Neuronal stem cell (in vitro differentiated cells): ENCODE measurements around the gene SORBS2.

Experiments used
- DNase-seq: peaks from one replicate; pipeline ENCODE4 v3.0.0-alpha.2; 2013; ENCODE audit warnings: low spot score
- H2AFZ ChIP-seq: one replicate; pipeline ENCODE4 v1.6.1; 2013; ENCODE audit warnings: mild to moderate bottlenecking, low read length, inconsistent platforms
- H2AK5ac ChIP-seq: 2 replicates; pipeline ENCODE4 v1.6.1; 2013; ENCODE audit warnings: low read depth, mild to moderate bottlenecking, inconsistent platforms, low read length, moderate library complexity, mixed read lengths
- H2BK120ac ChIP-seq: 2 replicates; pipeline ENCODE4 v1.6.1; 2013; ENCODE audit warnings: low read depth, mild to moderate bottlenecking, inconsistent platforms, low read length, moderate library complexity, mixed read lengths
- H2BK12ac ChIP-seq: one replicate; pipeline ENCODE4 v1.6.1; 2013; ENCODE audit warnings: low read length, inconsistent platforms
- H2BK15ac ChIP-seq: 2 replicates; pipeline ENCODE4 v1.6.1; 2013; ENCODE audit warnings: mild to moderate bottlenecking, low read length, inconsistent platforms, mixed read lengths
- H2BK5ac ChIP-seq: one replicate; pipeline ENCODE4 v1.6.1; 2013; ENCODE audit warnings: inconsistent platforms, mild to moderate bottlenecking, low read length, moderate library complexity
- H3K14ac ChIP-seq: one replicate; pipeline ENCODE4 v1.6.1; 2013; ENCODE audit warnings: low read length, inconsistent platforms
- H3K18ac ChIP-seq: 2 replicates; pipeline ENCODE4 v1.6.1; 2013; ENCODE audit warnings: low read length, inconsistent platforms
- H3K23ac ChIP-seq: 2 replicates; pipeline ENCODE4 v1.6.1; 2013; ENCODE audit warnings: low read depth, mild to moderate bottlenecking, mixed read lengths, low read length, inconsistent platforms; ENCODE audit not compliant: poor library complexity
- H3K27ac ChIP-seq: replicated peaks from 3 replicates; pipeline ENCODE4 v1.5.1; 2013; ENCODE audit warnings: low read length, inconsistent platforms
- H3K27me3 ChIP-seq, 3 experiments: 2 replicates each; pipeline ENCODE4 v1.6.1; 2013; ENCODE audit warnings: low read length in 3 of 3, mild to moderate bottlenecking in 2 of 3, inconsistent platforms in 1 of 3, low read depth in 1 of 3, mixed read lengths in 1 of 3, moderate library complexity in 1 of 3; ENCODE audit not compliant: control insufficient read depth in 3 of 3, insufficient read depth in 3 of 3
- H3K36me3 ChIP-seq, 2 donors: replicated peaks in 1 of 2; 2 replicates each; pipeline ENCODE4 v1.6.1; 2013; ENCODE audit warnings: low read length in 2 of 2; ENCODE audit not compliant: control insufficient read depth in 2 of 2, insufficient read depth in 2 of 2
- H3K4ac ChIP-seq: 2 replicates; pipeline ENCODE4 v1.6.1; 2013; ENCODE audit warnings: inconsistent platforms, mild to moderate bottlenecking, low read length, moderate library complexity
- H3K4me1 ChIP-seq, 2 donors: 1 replicate in 1 of 2; 2 replicates in 1 of 2; pipeline ENCODE4 v1.6.1; 2013; ENCODE audit warnings: low read length in 2 of 2, low read depth in 1 of 2; ENCODE audit not compliant: control insufficient read depth in 2 of 2, insufficient read depth in 1 of 2
- H3K4me2 ChIP-seq: one replicate; pipeline ENCODE4 v1.6.1; 2013; ENCODE audit warnings: mild to moderate bottlenecking, low read length, inconsistent platforms; ENCODE audit not compliant: insufficient read depth, poor library complexity, severe bottlenecking
- H3K4me3 ChIP-seq, 2 donors: 2 replicates each; pipeline ENCODE4 v1.5.1; 2013; ENCODE audit warnings: low read length in 2 of 2, mild to moderate bottlenecking in 2 of 2, inconsistent platforms in 1 of 2, moderate library complexity in 1 of 2
- H3K79me1 ChIP-seq: one replicate; pipeline ENCODE4 v1.6.1; 2013; ENCODE audit warnings: low read depth, mild to moderate bottlenecking, inconsistent platforms, low read length, moderate library complexity
- H3K9ac ChIP-seq: one replicate; pipeline ENCODE4 v1.6.1; 2013; ENCODE audit warnings: mild to moderate bottlenecking, low read depth, low read length, inconsistent platforms; ENCODE audit not compliant: poor library complexity
- H3K9me3 ChIP-seq, 2 donors: replicated peaks in 1 of 2; 2 replicates each; pipeline versions ENCODE3 to v1.6.1; 2013; ENCODE audit warnings: low read length in 2 of 2, mild to moderate bottlenecking in 2 of 2, inconsistent platforms in 1 of 2, low read depth in 1 of 2, mixed read lengths in 1 of 2, moderate library complexity in 1 of 2; ENCODE audit not compliant: control insufficient read depth in 2 of 2, insufficient read depth in 1 of 2
- H4K8ac ChIP-seq: one replicate; pipeline ENCODE4 v1.6.1; 2013; ENCODE audit warnings: low read depth, mild to moderate bottlenecking, inconsistent platforms, low read length, moderate library complexity
- H4K91ac ChIP-seq: one replicate; pipeline ENCODE4 v1.6.1; 2013; ENCODE audit warnings: low read length, low read depth, mild to moderate bottlenecking, inconsistent platforms; ENCODE audit not compliant: poor library complexity
- WGBS, 2 donors: extraction: QIAGEN DNeasy Blood & Tissue Kit; methylation state at CpG; one replicate each; pipeline ENCODE4 v1.1.7; 2013; ENCODE audit warnings: missing lambda C conversion rate in 2 of 2, mixed read lengths in 1 of 2; ENCODE audit not compliant: insufficient read length in 2 of 2, insufficient replicate concordance in 1 of 2; ENCODE audit errors: extremely low coverage in 2 of 2; 5-methylcytosine and 5-hydroxymethylcytosine counted together

The SORBS2 gene

DNA sequence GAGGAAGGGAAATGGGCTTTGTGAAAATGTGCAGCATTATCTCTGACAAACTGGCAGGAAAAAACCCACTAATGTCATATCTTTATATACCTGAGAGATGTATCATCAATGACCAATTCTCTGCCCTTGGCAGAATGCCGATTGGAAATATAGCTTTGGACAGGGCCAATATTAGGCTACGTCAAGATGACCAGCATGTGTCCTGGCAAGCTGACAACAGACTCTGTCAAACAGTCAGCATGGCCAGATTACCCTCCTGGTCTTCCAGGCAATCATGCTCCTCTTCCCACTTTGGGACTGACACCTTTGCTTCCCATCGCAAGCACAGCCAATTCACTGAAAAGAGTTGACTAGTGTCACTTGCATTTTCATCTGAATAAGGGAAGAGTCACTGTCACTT is 57.0 kb downstream of the SORBS2 start:
- H2BK5ac ChIP-seq = no peak overlapping the region
- no peak overlapping the region for H3K9ac ChIP-seq
- H3K79me1 ChIP-seq = peaks cover 2% of the 10 kb centered on the region
- H3K27me3 ChIP-seq = no peaks in the 10 kb centered on the region
- H3K4me3 ChIP-seq = no peak overlapping the region
- H3K23ac ChIP-seq = no peak overlapping the region
- H2BK15ac ChIP-seq = no peak overlapping the region
- no peak overlapping the region for H4K8ac ChIP-seq
- H3K4me2 ChIP-seq = no peak overlapping the region
- no peaks in the 10 kb centered on the region for H3K9me3 ChIP-seq
- H4K91ac ChIP-seq = no peak overlapping the region
- no peak overlapping the region for H3K4ac ChIP-seq
- no peak overlapping the region for H3K27ac ChIP-seq
- no peak for DNase-seq
- no peak overlapping the region for H2BK120ac ChIP-seq
- H3K36me3 ChIP-seq = peaks cover 0 to 1% of the 10 kb centered on the region in 2 donors
- H2BK12ac ChIP-seq = no peak overlapping the region
- no peak overlapping the region for H3K14ac ChIP-seq
- H2AK5ac ChIP-seq = no peak overlapping the region
- no peak overlapping the region for H2AFZ ChIP-seq
- H3K4me1 ChIP-seq = peaks cover 0 to 11% of the 10 kb centered on the region in 2 donors
- H3K18ac ChIP-seq = no peak overlapping the region
- WGBS, 2 donors = no CpG with 5 or more reads among the region's 3 CpGs

GRCh38 chr4:185752872-185753271 is 59.1 kb downstream of the SORBS2 start:
- Histone ChIP-seq H4K8ac (no peak overlapping the region), H3K23ac (no peak overlapping the region), H2BK15ac (no peak overlapping the region), H3K18ac (no peak overlapping the region), H3K4me3 (no peak overlapping the region), H3K14ac (no peak overlapping the region), H2BK5ac (no peak overlapping the region), H3K27ac (no peak overlapping the region), H3K36me3 (peaks cover 0 to 1% of the 10 kb centered on the region in 2 donors), H3K4ac (no peak overlapping the region), H2BK12ac (no peak overlapping the region), H2AK5ac (no peak overlapping the region), H3K79me1 (peaks cover 2% of the 10 kb centered on the region), H3K4me2 (no peak overlapping the region), H4K91ac (no peak overlapping the region), H3K4me1 (peaks cover 1 to 11% of the 10 kb centered on the region in 2 donors), H3K27me3 (no peaks in the 10 kb centered on the region), H3K9me3 (no peaks in the 10 kb centered on the region), H2AFZ (no peak overlapping the region), H2BK120ac (no peak overlapping the region), H3K9ac (no peak overlapping the region)
- DNase-seq = no peak
- WGBS, 2 donors = no CpG with 5 or more reads among the region's 5 CpGs

DNA sequence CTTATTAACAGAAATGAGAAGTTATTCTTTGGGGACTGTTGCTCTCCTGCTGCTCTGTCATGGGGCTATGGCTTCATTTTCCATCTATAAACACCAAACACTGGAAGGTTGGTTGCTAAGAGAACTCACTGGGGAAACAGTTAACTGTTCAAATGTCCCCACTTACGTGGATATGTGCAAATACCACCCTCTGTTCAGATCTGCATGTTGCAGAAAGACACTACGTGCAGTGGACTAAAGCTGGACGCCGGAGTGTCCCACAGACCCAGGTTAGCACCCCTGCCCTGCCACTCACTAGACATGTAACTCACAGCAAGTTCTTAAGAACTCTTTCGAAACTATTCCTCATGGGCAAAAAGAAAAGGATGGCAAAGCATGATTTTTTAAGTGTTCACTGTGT is 62.1 kb downstream of the SORBS2 start:
- peaks cover 0 to 7% of the 10 kb centered on the region in 2 donors for H3K9me3 ChIP-seq
- WGBS, 2 donors = no CpG with 5 or more reads among the region's 5 CpGs
- H2BK120ac ChIP-seq = no peak overlapping the region
- H3K14ac ChIP-seq = no peak overlapping the region
- H3K27me3 ChIP-seq = no peaks in the 10 kb centered on the region
- H3K4me3 ChIP-seq = no peak overlapping the region
- H2AFZ ChIP-seq = no peak overlapping the region
- peaks cover 0 to 1% of the 10 kb centered on the region in 2 donors for H3K36me3 ChIP-seq
- H3K9ac ChIP-seq = no peak overlapping the region
- peaks cover 2% of the 10 kb centered on the region for H3K79me1 ChIP-seq
- H2AK5ac ChIP-seq = no peak overlapping the region
- DNase-seq = no peak
- no peak overlapping the region for H2BK12ac ChIP-seq
- H3K4ac ChIP-seq = no peak overlapping the region
- H2BK5ac ChIP-seq = no peak overlapping the region
- no peak overlapping the region for H4K91ac ChIP-seq
- no peak overlapping the region for H3K23ac ChIP-seq
- peaks cover 3 to 6% of the 10 kb centered on the region in 2 donors for H3K4me1 ChIP-seq
- H2BK15ac ChIP-seq = no peak overlapping the region
- H3K27ac ChIP-seq = no peak overlapping the region
- no peak overlapping the region for H3K18ac ChIP-seq
- H3K4me2 ChIP-seq = no peak overlapping the region
- no peak overlapping the region for H4K8ac ChIP-seq

GRCh38 chr4:185748901-185749390 is 63.0 kb downstream of the SORBS2 start:
- no peak overlapping the region for H3K4me3 ChIP-seq
- no peaks in the 10 kb centered on the region for H3K27me3 ChIP-seq
- H3K36me3 ChIP-seq = peaks cover 0 to 1% of the 10 kb centered on the region in 2 donors
- no CpG with 5 or more reads among the region's 3 CpGs for WGBS, 2 donors
- H2AFZ ChIP-seq = no peak overlapping the region
- peaks cover 3% of the 10 kb centered on the region in 2 donors for H3K4me1 ChIP-seq
- no peak for DNase-seq
- H3K27ac ChIP-seq = no peak overlapping the region
- no peak overlapping the region for H3K4ac ChIP-seq
- no peak overlapping the region for H2AK5ac ChIP-seq
- no peak overlapping the region for H3K4me2 ChIP-seq
- no peak overlapping the region for H2BK12ac ChIP-seq
- no peak overlapping the region for H4K8ac ChIP-seq
- no peak overlapping the region for H2BK120ac ChIP-seq
- H3K9ac ChIP-seq = no peak overlapping the region
- no peak overlapping the region for H2BK15ac ChIP-seq
- no peak overlapping the region for H3K18ac ChIP-seq
- no peak overlapping the region for H2BK5ac ChIP-seq
- H4K91ac ChIP-seq = no peak overlapping the region
- peaks cover 0 to 7% of the 10 kb centered on the region in 2 donors for H3K9me3 ChIP-seq
- H3K14ac ChIP-seq = no peak overlapping the region
- peaks cover 2% of the 10 kb centered on the region for H3K79me1 ChIP-seq
- no peak overlapping the region for H3K23ac ChIP-seq
